Spleen (tissue), 7 donors: ENCODE data around the gene RAB15.

Experiments
- POLR2A ChIP-seq, 3 donors: fragments of 450-650 bp; IDR thresholded peaks; one replicate each; pipeline ENCODE4 v1.5.1; 2017; ENCODE audit warnings: antibody characterized with exemption in 3 of 3, mild to moderate bottlenecking in 1 of 3
- POLR2AphosphoS5 ChIP-seq, 3 donors: sonication (generic); formaldehyde crosslinking; IDR thresholded peaks; one replicate each; pipeline ENCODE4 v1.5.1; 2017; ENCODE audit warnings: antibody characterized with exemption in 3 of 3
- TF ChIP-seq, protein P1 (sequence below), 11 experiments: fragments of 200-600 bp in 7 of 11; fragments of 450-650 bp in 4 of 11; sonication (generic) in 4 of 11; IDR thresholded peaks in 8 of 11; conservative IDR thresholded peaks in 3 of 11; 1 replicate in 7 of 11; 2 replicates in 4 of 11; pipeline versions ENCODE4 v1.4.0 to v1.8.0; 2016 to 2021; ENCODE audit warnings: antibody characterized with exemption in 11 of 11, inconsistent platforms in 4 of 11, mild to moderate bottlenecking in 1 of 11
- donor health status: DM: no; HTN: no; CAD: no; lungs with moderate emphysema.
- donor health status: DM: no; HTN: no; CAD: no.
- donor health status: DM: no; HTN: no; CAD: no.

DNA sequence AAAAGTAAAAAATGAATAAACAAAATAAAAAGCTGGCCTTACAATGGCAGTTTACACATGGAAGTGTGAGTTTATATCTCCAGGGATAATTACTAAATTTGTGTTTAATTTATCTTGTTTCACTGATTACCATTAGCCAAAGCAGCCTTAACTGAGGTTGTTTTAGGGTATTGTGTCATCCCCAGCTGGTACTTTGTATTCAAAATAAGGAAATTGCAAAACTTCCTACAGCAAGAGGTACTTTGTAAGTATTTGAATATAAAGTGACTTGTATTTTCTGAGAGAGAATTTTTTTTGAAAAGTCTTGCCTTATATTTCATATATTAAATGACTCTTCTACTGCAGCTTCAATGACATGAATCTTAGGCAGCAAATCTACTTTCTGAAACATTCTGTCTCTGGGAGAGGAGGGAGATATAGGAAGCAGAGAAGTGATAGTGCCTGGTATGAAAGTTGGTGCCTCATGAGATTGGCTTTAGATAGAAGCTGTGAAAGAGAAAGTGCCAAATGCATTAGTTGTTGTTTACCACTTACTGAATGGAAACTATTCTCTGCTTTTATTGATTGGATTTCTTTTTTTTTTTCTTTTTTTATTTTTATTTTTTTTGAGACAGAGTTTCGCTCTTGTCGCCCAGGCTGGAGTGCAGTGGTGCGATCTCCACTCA, 21.3 kb upstream of the RAB15 start:
- TF ChIP-seq, protein P1, sequence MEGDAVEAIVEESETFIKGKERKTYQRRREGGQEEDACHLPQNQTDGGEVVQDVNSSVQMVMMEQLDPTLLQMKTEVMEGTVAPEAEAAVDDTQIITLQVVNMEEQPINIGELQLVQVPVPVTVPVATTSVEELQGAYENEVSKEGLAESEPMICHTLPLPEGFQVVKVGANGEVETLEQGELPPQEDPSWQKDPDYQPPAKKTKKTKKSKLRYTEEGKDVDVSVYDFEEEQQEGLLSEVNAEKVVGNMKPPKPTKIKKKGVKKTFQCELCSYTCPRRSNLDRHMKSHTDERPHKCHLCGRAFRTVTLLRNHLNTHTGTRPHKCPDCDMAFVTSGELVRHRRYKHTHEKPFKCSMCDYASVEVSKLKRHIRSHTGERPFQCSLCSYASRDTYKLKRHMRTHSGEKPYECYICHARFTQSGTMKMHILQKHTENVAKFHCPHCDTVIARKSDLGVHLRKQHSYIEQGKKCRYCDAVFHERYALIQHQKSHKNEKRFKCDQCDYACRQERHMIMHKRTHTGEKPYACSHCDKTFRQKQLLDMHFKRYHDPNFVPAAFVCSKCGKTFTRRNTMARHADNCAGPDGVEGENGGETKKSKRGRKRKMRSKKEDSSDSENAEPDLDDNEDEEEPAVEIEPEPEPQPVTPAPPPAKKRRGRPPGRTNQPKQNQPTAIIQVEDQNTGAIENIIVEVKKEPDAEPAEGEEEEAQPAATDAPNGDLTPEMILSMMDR (IDR thresholded peaks at IDR 0.05 in 8 of 11, conservative IDR thresholded peaks at IDR 0.05 in 3 of 11): no peak
- TF ChIP-seq POLR2A (IDR thresholded peaks at IDR 0.05) (no peak), POLR2AphosphoS5 (IDR thresholded peaks at IDR 0.05) (no peak)
